WI38 (cell line): ENCODE measurements around the gene PROX2.

Source experiments
- H3K4me3 ChIP-seq: 2 replicates; pipeline ENCODE4 v1.5.1; 2011; ENCODE audit warnings: low read depth, mild to moderate bottlenecking, control low read depth, low read length
- TF ChIP-seq, protein P1 (sequence below): IDR thresholded peaks from 2 replicates; pipeline ENCODE4 v1.5.1; 2012; ENCODE audit warnings: low read depth, mild to moderate bottlenecking, control low read depth, low read length

PROX2 gene

DNA sequence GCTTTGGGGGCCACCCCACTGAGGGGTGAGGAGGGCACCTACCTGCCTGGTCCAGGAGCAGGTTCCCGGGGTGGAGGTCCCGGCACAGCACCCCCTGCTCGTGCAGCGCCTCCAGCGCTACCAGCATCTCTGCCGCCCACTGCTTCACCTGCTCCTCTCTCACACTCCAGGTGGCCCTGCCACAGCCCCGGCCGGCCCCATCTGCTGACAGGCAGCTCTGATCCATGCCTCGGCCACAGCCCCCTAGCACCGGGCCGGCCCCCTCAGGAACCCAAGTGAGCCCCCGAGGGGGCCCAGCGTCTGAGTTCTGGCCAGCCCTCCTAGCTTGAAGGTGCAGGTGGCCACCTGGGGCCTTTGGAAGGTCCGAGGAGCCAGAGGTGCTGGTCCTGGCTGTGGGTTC is 33.6 kb upstream of the PROX2 start:
- no peak overlapping the region for H3K4me3 ChIP-seq
- TF ChIP-seq, protein P1, sequence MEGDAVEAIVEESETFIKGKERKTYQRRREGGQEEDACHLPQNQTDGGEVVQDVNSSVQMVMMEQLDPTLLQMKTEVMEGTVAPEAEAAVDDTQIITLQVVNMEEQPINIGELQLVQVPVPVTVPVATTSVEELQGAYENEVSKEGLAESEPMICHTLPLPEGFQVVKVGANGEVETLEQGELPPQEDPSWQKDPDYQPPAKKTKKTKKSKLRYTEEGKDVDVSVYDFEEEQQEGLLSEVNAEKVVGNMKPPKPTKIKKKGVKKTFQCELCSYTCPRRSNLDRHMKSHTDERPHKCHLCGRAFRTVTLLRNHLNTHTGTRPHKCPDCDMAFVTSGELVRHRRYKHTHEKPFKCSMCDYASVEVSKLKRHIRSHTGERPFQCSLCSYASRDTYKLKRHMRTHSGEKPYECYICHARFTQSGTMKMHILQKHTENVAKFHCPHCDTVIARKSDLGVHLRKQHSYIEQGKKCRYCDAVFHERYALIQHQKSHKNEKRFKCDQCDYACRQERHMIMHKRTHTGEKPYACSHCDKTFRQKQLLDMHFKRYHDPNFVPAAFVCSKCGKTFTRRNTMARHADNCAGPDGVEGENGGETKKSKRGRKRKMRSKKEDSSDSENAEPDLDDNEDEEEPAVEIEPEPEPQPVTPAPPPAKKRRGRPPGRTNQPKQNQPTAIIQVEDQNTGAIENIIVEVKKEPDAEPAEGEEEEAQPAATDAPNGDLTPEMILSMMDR, result no peak

DNA sequence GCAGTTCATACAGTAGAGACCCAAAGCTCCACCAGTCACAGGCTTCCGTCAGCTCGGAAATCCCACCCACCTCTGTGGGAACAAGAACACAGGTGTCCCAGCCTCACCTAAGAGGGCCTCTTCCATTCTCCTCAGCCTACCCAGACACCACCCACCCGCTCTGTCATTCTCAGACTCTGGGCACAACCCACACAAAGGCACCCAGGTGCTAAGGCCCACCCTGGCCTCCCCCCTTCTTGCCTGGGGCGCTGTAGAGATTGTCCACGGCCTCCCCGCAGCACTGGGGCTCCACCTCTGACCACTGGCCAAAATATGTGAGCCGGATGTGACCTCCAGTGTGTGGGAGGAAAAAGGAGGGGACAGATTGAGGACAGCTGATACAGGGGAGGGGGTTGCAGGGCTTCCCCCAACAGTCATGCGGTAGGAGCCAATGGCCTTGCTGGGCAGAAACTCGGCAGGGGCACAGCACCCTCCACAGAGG is 33.0 kb upstream of the PROX2 start:
- H3K4me3 ChIP-seq, result no peak overlapping the region
- TF ChIP-seq, protein P1, result no peak

DNA sequence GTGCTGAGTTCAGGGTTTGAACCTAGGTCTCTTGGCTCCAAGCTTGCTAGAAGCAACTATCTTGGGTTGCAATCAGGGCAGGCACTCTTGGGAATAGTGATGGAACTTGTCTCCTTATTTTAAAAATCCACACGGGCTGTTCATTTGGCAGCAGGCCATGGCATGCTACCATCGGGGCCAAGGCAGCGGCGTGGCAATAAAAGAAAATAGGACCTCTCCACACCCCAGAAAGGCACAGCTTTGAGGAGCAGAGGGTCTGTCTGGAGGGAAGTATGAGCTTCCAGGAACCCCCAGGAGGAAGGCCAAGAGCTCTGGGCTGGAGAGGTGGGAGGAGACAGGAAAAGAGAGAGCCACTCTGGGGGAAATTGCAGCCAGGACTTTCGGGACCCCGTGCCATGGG is 31.8 kb upstream of the PROX2 start:
- TF ChIP-seq, protein P1, result no peak

DNA sequence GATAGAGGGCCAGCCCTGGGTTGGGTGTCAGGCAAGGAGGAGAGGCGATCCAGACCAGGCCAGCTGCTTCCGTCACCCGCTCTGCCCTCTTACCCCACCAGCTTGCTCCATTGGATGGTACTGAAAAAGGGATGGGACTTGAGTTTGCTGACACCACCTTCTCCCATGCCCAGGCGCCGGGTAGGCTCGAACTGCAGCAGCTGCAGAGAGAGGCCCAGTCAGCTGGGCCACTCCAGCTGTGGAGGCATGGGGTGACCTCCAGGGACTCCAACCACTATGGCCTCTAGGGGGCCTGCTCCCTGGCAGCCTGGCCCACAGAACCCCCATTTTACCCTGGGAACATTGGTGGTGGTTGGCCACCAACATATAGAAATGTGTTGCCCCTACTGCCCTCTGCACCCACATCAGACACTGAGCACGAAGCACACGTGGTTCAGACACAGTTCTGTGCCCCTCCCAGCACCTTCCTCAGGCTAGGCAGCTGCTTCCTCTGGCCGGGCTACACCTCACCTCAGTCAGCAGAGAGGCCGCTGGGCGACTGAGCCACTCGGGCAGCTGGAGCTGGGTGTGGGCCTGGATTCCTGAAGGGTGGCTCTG is 31.1 kb upstream of the PROX2 start:
- TF ChIP-seq, protein P1, result peak; percentile 26; the same call in 1 of the 2 replicates
- no peak overlapping the region for H3K4me3 ChIP-seq

More for the DNA sequence above, 31.8 kb upstream of the PROX2 start:
- H3K4me3 ChIP-seq, result no peak overlapping the region

DNA sequence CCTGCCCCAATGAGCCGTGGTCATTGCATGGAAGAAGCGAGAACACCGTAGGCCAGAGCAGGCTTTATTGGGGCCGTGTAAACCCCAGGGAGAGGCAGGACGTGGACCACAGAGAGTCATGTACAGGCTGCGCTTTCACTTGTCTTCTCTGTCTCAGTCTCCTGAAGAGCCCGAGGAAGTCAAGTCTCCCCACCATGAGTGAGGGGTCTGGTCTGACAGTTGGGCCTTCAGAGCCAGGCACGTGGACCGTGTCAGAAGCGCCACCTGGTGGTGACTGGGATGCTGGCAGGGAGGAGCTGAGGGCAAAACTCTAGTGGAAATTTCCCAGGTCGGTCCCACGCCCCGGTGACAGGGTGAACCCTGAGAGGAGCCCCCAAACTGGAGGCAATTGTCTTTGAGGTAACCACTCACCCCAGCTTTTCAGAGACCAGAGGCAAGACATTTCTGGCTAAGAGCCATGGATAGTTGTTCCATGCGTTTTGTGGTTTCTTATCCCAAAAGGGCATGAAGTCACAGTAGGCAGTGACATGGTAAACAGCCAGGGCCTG is 29.7 kb upstream of the PROX2 start:
- H3K4me3 ChIP-seq, result no peak overlapping the region
- TF ChIP-seq, protein P1, result peak; percentile 94

DNA sequence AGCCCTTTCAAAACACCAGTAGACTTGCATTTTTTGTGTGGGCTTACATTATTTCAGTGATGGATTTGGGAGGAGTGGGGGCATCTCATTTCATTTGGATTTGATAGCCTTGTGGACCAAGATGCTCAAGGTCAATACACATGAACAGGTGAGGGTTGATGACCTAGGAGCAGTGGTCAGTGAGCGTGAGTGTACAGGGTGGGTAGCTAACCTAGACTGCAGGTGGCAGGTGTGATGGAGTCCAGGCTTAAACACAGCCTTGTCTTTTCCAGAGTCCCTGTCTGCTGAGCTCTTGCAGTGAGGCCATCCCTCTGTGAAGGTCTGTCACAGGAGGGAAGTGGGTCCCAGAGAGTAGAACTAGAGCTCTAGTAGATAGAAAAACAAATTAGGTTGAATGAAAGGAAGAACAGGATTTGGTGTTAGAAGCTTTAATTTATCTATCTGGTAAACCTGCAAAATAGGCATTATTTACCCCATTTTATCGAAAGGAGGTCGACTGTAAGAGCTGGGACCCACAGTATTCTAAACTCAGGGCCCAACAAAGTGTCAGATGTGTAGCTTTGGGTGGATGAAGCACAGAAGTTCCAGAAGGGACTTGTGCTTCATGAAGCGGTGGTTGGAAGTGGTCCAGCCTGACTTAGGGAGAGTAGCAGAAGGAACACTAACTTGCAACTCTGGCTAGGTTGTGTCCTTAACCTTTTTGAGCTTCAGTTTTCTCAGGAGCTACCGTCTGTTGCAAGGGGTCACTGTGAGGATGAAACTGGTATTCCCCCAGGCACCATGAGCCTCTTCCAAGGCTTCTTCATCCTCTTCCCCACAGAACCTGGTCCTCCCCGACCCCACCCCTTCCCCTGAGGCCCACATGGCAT is 28.9 kb upstream of the PROX2 start:
- H3K4me3 ChIP-seq, result no peak overlapping the region
- TF ChIP-seq, protein P1, result no peak
